ENCODE data around the gene CACNG6.

Gene CACNG6

GRCh38 chr19:53958823-53959757, 32.3 kb upstream of the CACNG6 start:
- DNase-seq (ENCODE audit: extremely low read depth, low read depth): no peak
- no peak overlapping the region for H3K4me3 ChIP-seq (replicated peaks; ENCODE audit: low read depth, low read length)
- no peak for TF ChIP-seq CTCF (IDR thresholded peaks at IDR 0.05; ENCODE audit: low read depth, low read length, missing control alignments)

GRCh38 chr19:53960187-53960586, 31.2 kb upstream of the CACNG6 start:
- H3K4me3 ChIP-seq (replicated peaks; ENCODE audit: low read depth, low read length): no peak overlapping the region
- no peak for DNase-seq (ENCODE audit: extremely low read depth, low read depth)
- TF ChIP-seq CTCF (IDR thresholded peaks at IDR 0.05; ENCODE audit: low read depth, low read length, missing control alignments): no peak

- no peak for DNase-seq (ENCODE audit: extremely low read depth, low read depth)
- no peak for TF ChIP-seq CTCF (IDR thresholded peaks at IDR 0.05; ENCODE audit: low read depth, low read length, missing control alignments)
- no peak overlapping the region for H3K4me3 ChIP-seq (replicated peaks; ENCODE audit: low read depth, low read length)
These were observed 30.6 kb upstream of the CACNG6 start for GRCh38 chr19:53960886-53961285.

GRCh38 chr19:53961523-53962356, 29.7 kb upstream of the CACNG6 start:
- no peak for DNase-seq (ENCODE audit: extremely low read depth, low read depth)
- no peak for TF ChIP-seq CTCF (IDR thresholded peaks at IDR 0.05; ENCODE audit: low read depth, low read length, missing control alignments)
- 0 out of 2 replicates have a peak overlapping the region, but pooled peaks have one; percentile 9 for H3K4me3 ChIP-seq (replicated peaks; ENCODE audit: low read depth, low read length)

GRCh38 chr19:53962887-53963431, 28.5 kb upstream of the CACNG6 start, which contains the start of gene CACNG8:
Gene CACNG8 (plus strand): TSS chr19:53962937.
- H3K4me3 ChIP-seq (replicated peaks; ENCODE audit: low read depth, low read length): 0 out of 2 replicates have a peak within 1 kb of the TSS, but pooled peaks have one; percentile 9
- no peak for DNase-seq (ENCODE audit: extremely low read depth, low read depth)
- TF ChIP-seq CTCF (IDR thresholded peaks at IDR 0.05; ENCODE audit: low read depth, low read length, missing control alignments): no peak

- DNase-seq (ENCODE audit: extremely low read depth, low read depth): no peak
- no peak for TF ChIP-seq CTCF (IDR thresholded peaks at IDR 0.05; ENCODE audit: low read depth, low read length, missing control alignments)
- H3K4me3 ChIP-seq (replicated peaks; ENCODE audit: low read depth, low read length): no peak overlapping the region
These were observed 26.3 kb upstream of the CACNG6 start for GRCh38 chr19:53965091-53965490.

Data from HFF-Myc (cell line).